Stimulated activated CD4-positive, alpha-beta T cell treated with anti-CD3 and anti-CD28 coated beads, TNF-alpha, amount 100 ng/mL, for 24 hours (primary cell): Measurements from ENCODE around the gene S100A6.
"Not testable (repeated sequence)": the region's sequence is repeated elsewhere in the genome, so short reads cannot be mapped to it uniquely, and the experiment has no call there.

Experiments
- DNase-seq, 3 experiments: peaks; one replicate each; pipeline ENCODE4 v3.0.0-alpha.2; 2020; ENCODE audit warnings: low read depth in 3 of 3

S100A6 gene

DNA sequence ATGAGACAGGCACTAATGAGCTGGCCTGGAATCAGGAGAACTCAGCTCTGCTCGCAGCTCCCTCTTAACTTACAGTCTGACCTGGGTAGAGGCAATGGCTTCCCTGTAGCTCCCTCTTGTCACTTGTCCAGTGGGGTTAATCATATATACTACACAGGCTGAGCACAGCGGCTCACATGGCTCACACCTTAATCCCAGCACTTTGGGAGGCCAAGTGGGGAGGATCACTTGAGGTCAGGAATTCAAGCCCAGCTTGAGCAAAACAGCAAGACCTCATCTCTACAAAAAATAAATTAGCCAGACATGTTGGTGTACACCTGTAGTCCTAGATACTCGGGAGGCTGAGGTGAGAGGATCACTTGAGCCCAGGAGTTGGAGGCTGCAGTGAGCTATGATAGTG is 4.2 kb downstream of the S100A6 start:
- no peak for DNase-seq

- no peak for DNase-seq
Measured at GRCh38 chr1:153527683-153528040, 8.1 kb downstream of the S100A6 start.

GRCh38 chr1:153527023-153527682 is 8.6 kb downstream of the S100A6 start:
- no peak for DNase-seq

DNA sequence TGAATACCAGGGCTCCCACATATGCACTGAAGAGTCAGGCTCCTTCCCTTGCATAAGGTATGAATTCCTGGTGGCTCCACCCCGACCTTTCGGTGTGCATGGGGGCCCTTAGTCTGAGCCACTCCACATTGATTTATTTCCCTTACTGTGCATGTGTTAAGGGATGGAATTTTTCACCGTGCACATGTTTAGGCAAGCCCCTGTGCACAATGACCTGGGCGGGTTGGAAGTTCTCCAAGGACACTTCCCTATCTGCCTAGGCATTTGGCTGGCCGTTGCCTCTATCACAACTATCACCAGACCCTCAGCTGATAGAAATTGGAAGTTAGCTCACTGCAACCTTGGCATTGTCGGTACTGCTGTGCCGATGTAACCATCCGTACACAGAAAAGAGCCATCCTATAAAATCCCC is 9.7 kb downstream of the S100A6 start:
- no peak for DNase-seq

GRCh38 chr1:153525088-153525728 is 10.6 kb downstream of the S100A6 start:
- no peak for DNase-seq

- not testable (repeated sequence) for DNase-seq
Measured at GRCh38 chr1:153522353-153523048, 13.3 kb downstream of the S100A6 start.

DNA sequence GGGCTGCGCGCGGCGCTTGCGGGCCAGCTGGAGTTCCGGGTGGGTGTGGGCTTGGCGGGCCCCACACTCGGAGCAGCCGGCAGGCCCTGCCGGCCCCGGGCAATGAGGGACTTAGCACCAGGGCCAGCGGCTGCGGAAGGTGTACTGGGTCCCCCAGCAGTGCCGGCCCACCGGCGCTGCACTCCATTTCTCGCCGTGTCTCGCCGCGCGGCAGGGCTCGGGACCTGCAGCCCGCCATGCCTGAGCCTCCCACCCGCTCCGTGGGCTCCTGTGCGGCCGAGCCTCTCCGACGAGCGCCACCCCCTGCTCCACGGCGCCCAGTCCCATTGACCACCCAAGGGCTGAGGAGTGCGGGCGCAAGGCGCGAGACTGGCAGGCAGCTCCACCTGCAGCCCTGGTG is 14.0 kb downstream of the S100A6 start:
- DNase-seq, result not testable (repeated sequence)

- DNase-seq, result no peak
Measured at GRCh38 chr1:153520818-153521476, 14.8 kb downstream of the S100A6 start.

- not testable (repeated sequence) for DNase-seq
Measured at GRCh38 chr1:153520137-153520691, 15.6 kb downstream of the S100A6 start.

DNA sequence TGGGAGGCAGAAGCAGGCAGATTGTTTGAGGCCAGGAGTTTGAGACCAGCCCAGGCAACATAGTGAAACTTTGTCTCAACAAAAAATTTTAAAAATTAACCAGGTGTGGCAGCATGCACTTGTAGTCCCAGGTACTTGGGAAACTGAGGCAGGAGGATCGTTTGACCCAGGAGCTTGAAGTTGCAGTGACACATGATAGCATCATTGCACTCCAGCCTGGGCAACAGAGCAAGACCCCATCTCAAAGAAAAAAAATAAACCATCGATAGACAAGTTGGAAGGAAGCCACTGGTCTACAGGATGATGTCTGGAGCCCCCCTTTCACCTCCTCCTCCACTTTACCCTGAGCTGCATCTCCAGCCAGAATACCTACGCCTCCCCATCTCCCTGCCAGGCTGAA is 16.5 kb downstream of the S100A6 start:
- DNase-seq, result no peak

GRCh38 chr1:153515504-153516394 is 20.0 kb downstream of the S100A6 start:
- DNase-seq, result no peak

GRCh38 chr1:153513666-153514065 is 22.1 kb downstream of the S100A6 start:
- DNase-seq, result no peak

GRCh38 chr1:153513023-153513422 is 22.8 kb downstream of the S100A6 start:
- no peak for DNase-seq

GRCh38 chr1:153510984-153511410 is 24.8 kb downstream of the S100A6 start:
- peak; percentile 65 to 77 (median 76) for DNase-seq

DNA sequence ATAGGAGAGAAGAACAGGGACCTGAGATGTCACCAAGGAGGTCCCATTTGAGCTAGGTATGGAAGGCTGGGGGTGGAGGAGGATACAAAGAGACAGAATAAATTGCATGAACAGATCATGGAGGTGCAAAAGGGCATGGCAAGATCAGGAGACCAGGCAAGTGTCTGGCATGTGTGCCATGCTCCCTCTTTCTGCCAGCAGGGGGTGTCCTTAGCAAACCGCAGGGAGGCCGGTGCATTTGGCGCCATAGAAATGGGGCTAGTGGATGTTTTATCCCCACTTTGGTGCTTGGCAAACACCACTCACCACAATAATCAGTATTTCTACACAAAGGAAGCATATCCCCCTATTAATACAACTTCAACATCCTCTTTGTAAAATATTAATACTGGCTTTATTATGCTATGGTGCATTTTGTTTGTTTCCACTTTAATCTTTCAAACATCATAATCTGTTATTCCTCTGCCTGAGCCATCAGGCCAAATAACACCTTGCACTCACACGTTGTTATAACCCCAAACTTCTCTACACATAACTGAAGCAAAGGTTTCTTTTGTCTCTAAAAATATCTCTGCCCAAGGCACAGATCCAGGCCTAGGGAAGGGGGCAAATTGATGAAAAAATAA is 25.9 kb downstream of the S100A6 start:
- peak; percentile 40 to 71 (median 42) for DNase-seq

GRCh38 chr1:153509036-153509435 is 26.8 kb downstream of the S100A6 start:
- no peak for DNase-seq

- DNase-seq, result no peak
Measured at GRCh38 chr1:153507926-153508583, 27.7 kb downstream of the S100A6 start.

DNA sequence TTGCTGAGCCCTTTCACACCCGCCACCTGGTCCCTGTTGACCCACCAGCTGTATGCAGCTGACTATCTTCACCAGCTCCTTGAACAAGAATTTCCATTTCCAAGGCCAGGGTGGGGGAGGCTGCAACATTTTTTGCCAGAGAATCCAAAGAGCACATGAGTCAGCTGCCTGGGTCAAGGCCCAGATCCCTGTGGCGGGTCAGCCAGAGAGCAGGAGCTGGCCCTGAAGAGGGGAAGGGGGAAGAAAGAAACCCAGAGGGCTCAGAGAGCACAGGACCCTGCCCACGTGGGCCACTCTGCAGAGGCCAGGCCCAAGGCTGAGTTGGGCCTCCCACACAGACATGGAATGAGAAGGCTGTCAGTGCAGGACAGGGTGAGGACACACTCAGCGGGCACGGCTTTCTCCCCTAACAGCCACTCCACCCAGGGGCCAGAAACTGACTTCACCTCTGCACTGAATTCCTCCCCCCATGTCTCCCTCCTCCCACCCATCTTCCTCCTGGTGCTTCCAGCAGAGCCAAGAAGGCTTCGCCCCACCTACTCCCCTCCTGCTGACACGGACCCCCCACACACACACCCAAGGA is 28.9 kb downstream of the S100A6 start:
- no peak for DNase-seq

DNA sequence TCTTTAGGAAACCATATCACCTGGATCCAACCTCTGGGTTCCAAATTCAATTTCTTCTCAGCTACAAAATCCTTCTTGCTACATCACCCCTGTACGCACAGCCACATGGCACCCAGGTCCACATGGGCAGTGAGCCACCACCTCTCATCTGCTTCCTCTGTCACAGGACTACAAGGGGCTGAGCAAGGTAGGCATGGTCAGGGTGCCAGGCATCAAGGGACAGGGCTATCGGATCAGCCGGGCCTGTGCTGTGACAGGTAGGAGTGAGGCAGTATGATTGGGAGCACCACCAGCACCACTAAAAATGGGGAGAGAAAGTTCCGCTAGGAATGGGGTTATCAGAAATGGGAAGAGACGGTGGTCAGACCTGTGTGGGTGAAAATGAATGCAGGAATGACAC is 29.4 kb downstream of the S100A6 start:
- DNase-seq, result no peak

DNA sequence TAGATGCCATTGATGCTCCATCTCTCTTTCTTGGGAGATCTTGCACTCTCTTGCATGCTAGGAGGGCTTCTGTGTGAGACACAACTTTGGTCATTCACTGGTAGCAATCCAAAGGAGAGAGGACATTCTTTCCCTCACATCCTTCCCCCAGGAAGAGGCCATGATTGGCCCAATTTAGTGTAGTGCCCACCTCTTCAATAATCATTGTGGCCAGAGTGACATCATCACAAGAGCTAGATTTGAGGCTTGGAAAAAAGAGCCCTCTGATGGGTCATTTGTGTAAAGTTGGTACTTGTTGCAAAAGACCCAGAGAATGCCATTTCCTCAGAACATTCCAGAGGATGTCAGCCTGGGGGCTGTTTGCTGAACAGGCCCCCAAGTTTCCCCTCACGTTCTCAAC is 30.2 kb downstream of the S100A6 start:
- DNase-seq, result no peak
